AG04449 (cell line): ENCODE data around the gene PRRT3.
A peak's percentile ranks its signal among the peaks of the same experiment; 100 is the strongest.

Experiments
- CTCF ChIA-PET: fragments of 350-600 bp; formaldehyde crosslinking; extraction: SDS; loops from one replicate; lab custom pipeline; 2021; ENCODE audit warnings: antibody characterized with exemption; lab: Yijun Ruan, JAX
- POLR2A ChIA-PET: fragments of 400-600, 350-600 bp; formaldehyde crosslinking; extraction: SDS; loops from one replicate; lab custom pipeline; 2020; ENCODE audit warnings: antibody characterized with exemption, inconsistent platforms; lab: Yijun Ruan, JAX
- DNase-seq: peaks from one replicate; pipeline ENCODE4 v3.0.0-alpha.2; 2010; ENCODE audit warnings: low read depth, low spot score
- H3K4me3 ChIP-seq: 2 replicates; pipeline ENCODE4 v1.5.1; 2011; ENCODE audit warnings: low read depth, mild to moderate bottlenecking, control low read depth, low read length
- CTCF ChIP-seq: IDR thresholded peaks from one replicate; pipeline ENCODE4 v1.5.1; 2011; ENCODE audit warnings: mild to moderate bottlenecking, moderate library complexity, low read length, control low read depth, inconsistent platforms; ENCODE audit not compliant: insufficient read depth; ENCODE audit errors: missing control alignments

The PRRT3 gene

GRCh38 chr3:9918261-9919038 is 33.8 kb downstream of the PRRT3 start:
- no peak for DNase-seq
- POLR2A ChIA-PET, result no interaction called here
- CTCF ChIA-PET, result interaction anchor here (1.1 to 1.5 kb wide), 3 partner anchors 12 to 28 kb away, joined by 3 to 6 read pairs (median 5); no protein-coding TSS in a partner anchor
- H3K4me3 ChIP-seq, result no peak overlapping the region
- no peak for TF ChIP-seq CTCF

- TF ChIP-seq CTCF, result no peak
- no peak for DNase-seq
- POLR2A ChIA-PET, result no interaction called here
- H3K4me3 ChIP-seq, result peak overlapping the region; percentile 62
- CTCF ChIA-PET, result interaction anchor here (1.1 to 1.5 kb wide), 3 partner anchors 13 to 28 kb away, joined by 3 to 6 read pairs (median 5); no protein-coding TSS in a partner anchor
These were observed 34.4 kb downstream of the PRRT3 start for GRCh38 chr3:9917820-9918219.

- POLR2A ChIA-PET, result interaction anchor here (1.3 to 2.2 kb wide), 2 partner anchors 16 to 201 kb away, joined by 4 to 12 read pairs; partner anchors contain the start of gene CRELD1
- no peak for TF ChIP-seq CTCF
- peak within 1 kb of the TSS; percentile 62 for H3K4me3 ChIP-seq
- DNase-seq, result no peak
- CTCF ChIA-PET, result interaction anchor here (1.1 to 2.1 kb wide), 6 partner anchors 14 to 68 kb away, joined by 3 to 8 read pairs (median 4); no protein-coding TSS in a partner anchor
These were observed 35.2 kb downstream of the PRRT3 start, which contains the start of gene IL17RC for GRCh38 chr3:9916734-9917680. TSS of gene IL17RC (plus strand) at chr3:9917098. CDS start at chr3:9917316, 218 bp downstream.

- no peak for TF ChIP-seq CTCF
- ChIA-PET CTCF (interaction anchor here (0.9 to 2.1 kb wide), 7 partner anchors 14 to 72 kb away, joined by 3 to 8 read pairs (median 4); partner anchors contain the start of gene IL17RE), POLR2A (interaction anchor here (1.3 to 2.2 kb wide), 2 partner anchors 17 to 200 kb away, joined by 4 to 12 read pairs; partner anchors contain the start of gene CRELD1)
- peak overlapping the region; percentile 62 for H3K4me3 ChIP-seq
- no peak for DNase-seq
These were observed 35.9 kb downstream of the PRRT3 start for GRCh38 chr3:9916346-9916733.

GRCh38 chr3:9915254-9916141 is 36.7 kb downstream of the PRRT3 start:
- POLR2A ChIA-PET, result interaction anchor here (0.6 to 2.2 kb wide), 7 partner anchors 18 to 199 kb away, joined by 3 to 12 read pairs (median 3); partner anchors contain the start of genes CRELD1 and RPUSD3
- CTCF ChIA-PET, result interaction anchor here (0.8 to 2.1 kb wide), 11 partner anchors 8 to 71 kb away, joined by 3 to 8 read pairs (median 4); partner anchors contain the start of gene IL17RE
- DNase-seq, result no peak
- TF ChIP-seq CTCF, result peak; percentile 65
- peak overlapping the region; percentile 61 for H3K4me3 ChIP-seq
